ENCODE results near the gene ZNF213.
"Not testable (repeated sequence)": the region's sequence is repeated elsewhere in the genome, so short reads cannot be mapped to it uniquely, and the experiment has no call there.

The ZNF213 gene

GRCh38 chr16:3148256-3149192, 13.7 kb downstream of the ZNF213 start:
- no peak for DNase-seq (ENCODE audit: low read depth)

GRCh38 chr16:3149193-3149530, 14.3 kb downstream of the ZNF213 start:
- no peak for DNase-seq (ENCODE audit: low read depth)

GRCh38 chr16:3149630-3150345, 15.0 kb downstream of the ZNF213 start:
- no peak for DNase-seq (ENCODE audit: low read depth)

GRCh38 chr16:3150346-3151218, 15.8 kb downstream of the ZNF213 start:
- peak; percentile 97 for DNase-seq (ENCODE audit: low read depth)

GRCh38 chr16:3152027-3152276, 17.1 kb downstream of the ZNF213 start:
- no peak for DNase-seq (ENCODE audit: low read depth)

- peak; percentile 49 for DNase-seq (ENCODE audit: low read depth)
Measured at GRCh38 chr16:3152277-3152990, 17.6 kb downstream of the ZNF213 start.

- DNase-seq (ENCODE audit: low read depth), result no peak
Measured at GRCh38 chr16:3152991-3153368, 18.2 kb downstream of the ZNF213 start.

- no peak for DNase-seq (ENCODE audit: low read depth)
Measured at GRCh38 chr16:3155181-3155580, 20.4 kb downstream of the ZNF213 start.

GRCh38 chr16:3155972-3156371, 21.1 kb downstream of the ZNF213 start:
- no peak for DNase-seq (ENCODE audit: low read depth)

GRCh38 chr16:3157229-3158025, 22.6 kb downstream of the ZNF213 start:
- DNase-seq (ENCODE audit: low read depth), result no peak

- no peak for DNase-seq (ENCODE audit: low read depth)
Measured at GRCh38 chr16:3158026-3158509, 23.2 kb downstream of the ZNF213 start.

- peak; percentile 89 for DNase-seq (ENCODE audit: low read depth)
Measured at GRCh38 chr16:3158510-3159314, 23.9 kb downstream of the ZNF213 start.

- DNase-seq (ENCODE audit: low read depth), result no peak
Measured at GRCh38 chr16:3161235-3162018, 26.6 kb downstream of the ZNF213 start.

GRCh38 chr16:3164121-3164991, 29.5 kb downstream of the ZNF213 start:
- no peak for DNase-seq (ENCODE audit: low read depth)

GRCh38 chr16:3165111-3165822, 30.4 kb downstream of the ZNF213 start:
- DNase-seq (ENCODE audit: low read depth), result no peak

GRCh38 chr16:3166505-3166886, 31.7 kb downstream of the ZNF213 start:
- no peak for DNase-seq (ENCODE audit: low read depth)

- DNase-seq (ENCODE audit: low read depth), result not testable (repeated sequence)
Measured at GRCh38 chr16:3168729-3169128, 33.9 kb downstream of the ZNF213 start.

Data from stimulated activated CD8-positive, alpha-beta memory T cell treated with anti-CD3 and anti-CD28 coated beads, Interleukin-12 subunit alpha, Interleukin-12 subunit beta, amount 100 ng/mL, for 1 hour (primary cell).